ENCODE results near the gene ADCY3. TPM values are rescaled to one million over a fixed set of nuclear protein-coding genes. Genes with fewer than 3 reads are reported as not detected.

ADCY3 gene
- total and polyA plus RNA-seq, 10 of the 15 experiments (the other 5 are each of a cell fraction or from before 2014, with no cell fraction given) = 2.8 to 102 (median 50.4) TPM

- Histone ChIP-seq H3K27ac (ENCODE audit: control insufficient read depth, insufficient read depth) (no peak overlapping the region), H3K27me3 (replicated peaks in 1 of 2; ENCODE audit: control insufficient read depth in 2 of 2, insufficient read depth in 2 of 2, low read length in 1 of 2) (no peaks in the 10 kb centered on the region), H3K9ac (ENCODE audit: control insufficient read depth, insufficient read depth, low read length) (no peak overlapping the region), H4K20me1 (ENCODE audit: control insufficient read depth, insufficient read depth) (no peaks in the 10 kb centered on the region), H3K79me2 (ENCODE audit: control insufficient read depth, insufficient read depth, low read length) (no peaks in the 10 kb centered on the region), H3K4me3 (no peak overlapping the region), H3K9me3 (replicated peaks; ENCODE audit: control insufficient read depth, insufficient read depth, low read length) (no peaks in the 10 kb centered on the region), H3K4me1 (ENCODE audit: control insufficient read depth, insufficient read depth, low read length) (no peaks in the 10 kb centered on the region), H3K4me2 (ENCODE audit: control insufficient read depth, insufficient read depth) (no peak overlapping the region), H2AFZ (ENCODE audit: control insufficient read depth, low read depth, low read length) (no peak overlapping the region), H3K36me3 (ENCODE audit: control insufficient read depth in 2 of 2, insufficient read depth in 2 of 2, low read length in 1 of 2) (peaks cover 14 to 20% of the 10 kb centered on the region in 2 experiments; a peak in 3 of 4 replicates)
- SMC1A ChIA-PET (ENCODE audit: uncharacterized antibody, unreplicated experiment) = no interaction called here
- no TSS peak for BruUV-seq (replicated peaks)
- FAIRE-seq (no peak), ATAC-seq (no peak), DNase-seq (ENCODE audit: low read depth, low spot score) (no peak)
- intact Hi-C loops (cut with micrococcal nuclease; ENCODE audit: unreplicated experiment) = no loop called here
- CTCF ChIA-PET = interaction anchor here (0.9 to 1.4 kb wide), 2 partner anchors 9 to 44 kb away, joined by 3 to 4 read pairs; no protein-coding TSS in a partner anchor
- TF ChIP-seq ATF2 (IDR thresholded peaks at IDR 0.05; ENCODE audit: low read length) (no peak), RCOR1 (conservative IDR thresholded peaks at IDR 0.05; ENCODE audit: low read depth, low read length) (no peak), SMAD1 (IDR thresholded peaks at IDR 0.05; ENCODE audit: low read depth, partially characterized antibody) (no peak), BRCA1 (IDR thresholded peaks at IDR 0.05; ENCODE audit: low read depth, low read length) (no peak), NFIC (IDR thresholded peaks at IDR 0.05; ENCODE audit: low read depth, low read length) (no peak), SUPT20H (IDR thresholded peaks at IDR 0.05; ENCODE audit: borderline replicate concordance, control insufficient read depth, low read depth, low read length) (no peak), NR2F1 (conservative IDR thresholded peaks at IDR 0.05) (no peak), TAF1 (IDR thresholded peaks at IDR 0.05; ENCODE audit: borderline replicate concordance, low read depth, low read length) (no peak), ZNF207 (IDR thresholded peaks at IDR 0.05; ENCODE audit: borderline replicate concordance) (no peak), KDM1A (IDR thresholded peaks at IDR 0.05; ENCODE audit: borderline replicate concordance) (no peak), IRF4 (IDR thresholded peaks at IDR 0.05; ENCODE audit: low read depth, low read length) (no peak), SRF (IDR thresholded peaks at IDR 0.05; ENCODE audit: low read depth in 2 of 2, low read length in 2 of 2) (no peak), REST (IDR thresholded peaks at IDR 0.05; ENCODE audit: low read depth, low read length) (no peak), EED (IDR thresholded peaks at IDR 0.05; ENCODE audit: low read depth) (no peak), RAD21 (IDR thresholded peaks at IDR 0.05; ENCODE audit: insufficient read depth, low read depth, low read length) (no peak), PML (IDR thresholded peaks at IDR 0.05; ENCODE audit: low read length) (no peak), CREB1 (IDR thresholded peaks at IDR 0.05; ENCODE audit: low read depth) (no peak), IKZF2 (IDR thresholded peaks at IDR 0.05) (no peak)
- RAD21 ChIA-PET (ENCODE audit: unreplicated experiment) = no interaction called here
- WGBS (ENCODE audit: insufficient coverage, insufficient replicate concordance, low lambda C conversion rate, missing lambda C conversion rate) = 86% methylated on average over 12 of the region's 12 CpGs
- in situ Hi-C loops (cut with MboI) = no loop called here
- POLR2A ChIA-PET = no interaction called here
Observed at GRCh38 chr2:24871852-24872333, 48.1 kb downstream of the ADCY3 start.
